NT2/D1 (cell line): ENCODE measurements around the gene FCRL6.

Source experiments
- DNase-seq: peaks from one replicate; pipeline ENCODE4 v3.0.0-alpha.2; 2011; ENCODE audit warnings: low read depth, low spot score
- H3K27me3 ChIP-seq: 2 replicates; pipeline ENCODE4 v1.6.0; 2011; ENCODE audit warnings: mild to moderate bottlenecking; ENCODE audit not compliant: insufficient read length, insufficient read depth
- H3K36me3 ChIP-seq: 2 replicates; pipeline ENCODE4 v1.6.1; 2011; ENCODE audit warnings: mild to moderate bottlenecking, low read length, mixed read lengths; ENCODE audit not compliant: insufficient read depth, insufficient read length
- H3K4me1 ChIP-seq: 2 replicates; pipeline ENCODE4 v1.5.1; 2011; ENCODE audit not compliant: insufficient read depth, insufficient read length
- H3K4me3 ChIP-seq: 2 replicates; pipeline ENCODE4 v1.5.1; 2011; ENCODE audit warnings: low read depth; ENCODE audit not compliant: insufficient read length
- H3K9ac ChIP-seq: 2 replicates; pipeline ENCODE4 v1.6.0; 2011; ENCODE audit warnings: low read depth; ENCODE audit not compliant: insufficient read length
- H3K9me3 ChIP-seq: 2 replicates; pipeline ENCODE4 v1.5.1; 2011; ENCODE audit warnings: mild to moderate bottlenecking, low read length; ENCODE audit not compliant: insufficient read depth
- SUZ12 ChIP-seq: IDR thresholded peaks from 2 replicates; pipeline ENCODE4 v1.6.1; 2011; ENCODE audit not compliant: insufficient read length, insufficient read depth; ENCODE audit errors: extremely low read depth
- YY1 ChIP-seq: IDR thresholded peaks from 2 replicates; pipeline ENCODE4 v1.6.1; 2011; ENCODE audit not compliant: insufficient read length, insufficient read depth
- ZNF274 ChIP-seq: IDR thresholded peaks from 2 replicates; pipeline ENCODE4 v1.6.1; 2011; ENCODE audit warnings: mild to moderate bottlenecking, low read depth, low read length

Gene FCRL6

GRCh38 chr1:159828581-159829272 lies 26.6 kb downstream of the FCRL6 start:
- Histone ChIP-seq H3K9me3 (no peaks in the 10 kb centered on the region), H3K27me3 (peaks cover 8% of the 10 kb centered on the region), H3K36me3 (no peaks in the 10 kb centered on the region), H3K9ac (no peak overlapping the region), H3K4me3 (no peak overlapping the region), H3K4me1 (peaks cover 2% of the 10 kb centered on the region)
- TF ChIP-seq SUZ12 (no peak), YY1 (no peak), ZNF274 (no peak)
- no peak for DNase-seq

DNA sequence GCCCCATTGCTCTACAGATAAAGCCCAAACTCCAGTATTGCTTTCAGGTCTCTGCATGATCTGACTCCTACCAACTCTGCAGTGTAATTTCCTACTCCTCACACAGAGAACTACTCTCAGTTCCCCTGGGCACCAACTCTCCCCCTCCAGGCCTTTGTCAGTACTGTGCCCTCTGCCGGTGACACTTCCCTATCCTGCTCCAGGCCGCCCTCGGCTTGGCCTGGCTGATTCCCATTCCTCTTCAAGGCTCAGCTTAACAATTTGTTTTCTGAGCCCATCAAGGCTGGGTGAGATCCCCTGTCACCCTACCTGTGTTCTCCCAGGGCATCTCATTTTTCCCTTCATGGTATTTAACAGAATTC lies 27.1 kb downstream of the FCRL6 start:
- Histone ChIP-seq H3K4me3 (no peak overlapping the region), H3K36me3 (no peaks in the 10 kb centered on the region), H3K9ac (no peak overlapping the region), H3K9me3 (no peaks in the 10 kb centered on the region), H3K4me1 (peaks cover 2% of the 10 kb centered on the region), H3K27me3 (peaks cover 5% of the 10 kb centered on the region)
- TF ChIP-seq SUZ12 (no peak), ZNF274 (no peak), YY1 (no peak)
- no peak for DNase-seq

DNA sequence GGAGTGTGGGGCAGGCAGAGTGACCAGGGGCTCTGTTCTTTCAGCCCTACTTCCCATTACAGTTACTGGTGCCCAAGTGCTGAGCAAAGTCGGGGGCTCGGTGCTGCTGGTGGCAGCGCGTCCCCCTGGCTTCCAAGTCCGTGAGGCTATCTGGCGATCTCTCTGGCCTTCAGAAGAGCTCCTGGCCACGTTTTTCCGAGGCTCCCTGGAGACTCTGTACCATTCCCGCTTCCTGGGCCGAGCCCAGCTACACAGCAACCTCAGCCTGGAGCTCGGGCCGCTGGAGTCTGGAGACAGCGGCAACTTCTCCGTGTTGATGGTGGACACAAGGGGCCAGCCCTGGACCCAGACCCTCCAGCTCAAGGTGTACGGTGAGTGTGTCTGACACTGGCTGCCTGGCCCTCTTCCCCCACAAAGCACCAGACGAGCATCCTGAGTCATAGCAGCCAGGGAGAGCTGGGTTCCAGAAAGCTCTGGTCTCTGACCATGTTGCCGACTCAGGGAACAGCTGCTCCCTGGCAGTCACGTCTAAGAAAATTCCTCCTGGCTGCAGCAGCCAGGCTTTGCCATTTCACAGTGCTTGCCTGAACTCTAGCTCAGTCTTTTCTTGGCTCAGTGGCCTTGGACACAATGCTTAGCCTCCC lies 27.8 kb downstream of the FCRL6 start:
- H3K9ac ChIP-seq = peak overlapping the region; percentile 6
- peaks cover 4% of the 10 kb centered on the region for H3K27me3 ChIP-seq
- no peaks in the 10 kb centered on the region for H3K36me3 ChIP-seq
- H3K4me3 ChIP-seq = no peak overlapping the region
- H3K4me1 ChIP-seq = peaks cover 2% of the 10 kb centered on the region
- no peak for DNase-seq
- H3K9me3 ChIP-seq = no peaks in the 10 kb centered on the region
- TF ChIP-seq YY1 (no peak), ZNF274 (no peak), SUZ12 (no peak)

DNA sequence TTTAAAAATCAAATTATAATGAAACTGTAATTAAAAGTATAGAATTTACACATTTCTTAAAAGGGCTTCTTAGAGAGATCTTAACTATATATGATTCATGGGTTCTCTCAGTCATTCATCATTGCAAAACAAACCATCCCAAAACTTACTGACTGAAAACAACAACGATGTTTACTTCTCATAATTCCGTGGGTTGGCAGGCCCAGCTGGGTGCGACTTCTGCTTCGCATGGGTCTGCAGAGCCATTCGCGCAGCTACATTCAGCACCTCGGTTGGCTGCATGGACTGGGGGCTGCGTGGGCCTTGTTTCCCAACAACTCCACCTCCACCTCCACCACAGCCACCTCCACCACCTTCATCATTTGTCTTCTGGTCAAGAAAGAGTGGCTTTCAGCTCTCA lies 28.6 kb downstream of the FCRL6 start:
- no peak for DNase-seq
- Histone ChIP-seq H3K9ac (no peak overlapping the region), H3K9me3 (no peaks in the 10 kb centered on the region), H3K4me1 (peaks cover 2% of the 10 kb centered on the region), H3K4me3 (no peak overlapping the region), H3K36me3 (no peaks in the 10 kb centered on the region), H3K27me3 (peaks cover 4% of the 10 kb centered on the region)
- TF ChIP-seq YY1 = no peak
- no peak for TF ChIP-seq ZNF274
- TF ChIP-seq SUZ12 = no peak

DNA sequence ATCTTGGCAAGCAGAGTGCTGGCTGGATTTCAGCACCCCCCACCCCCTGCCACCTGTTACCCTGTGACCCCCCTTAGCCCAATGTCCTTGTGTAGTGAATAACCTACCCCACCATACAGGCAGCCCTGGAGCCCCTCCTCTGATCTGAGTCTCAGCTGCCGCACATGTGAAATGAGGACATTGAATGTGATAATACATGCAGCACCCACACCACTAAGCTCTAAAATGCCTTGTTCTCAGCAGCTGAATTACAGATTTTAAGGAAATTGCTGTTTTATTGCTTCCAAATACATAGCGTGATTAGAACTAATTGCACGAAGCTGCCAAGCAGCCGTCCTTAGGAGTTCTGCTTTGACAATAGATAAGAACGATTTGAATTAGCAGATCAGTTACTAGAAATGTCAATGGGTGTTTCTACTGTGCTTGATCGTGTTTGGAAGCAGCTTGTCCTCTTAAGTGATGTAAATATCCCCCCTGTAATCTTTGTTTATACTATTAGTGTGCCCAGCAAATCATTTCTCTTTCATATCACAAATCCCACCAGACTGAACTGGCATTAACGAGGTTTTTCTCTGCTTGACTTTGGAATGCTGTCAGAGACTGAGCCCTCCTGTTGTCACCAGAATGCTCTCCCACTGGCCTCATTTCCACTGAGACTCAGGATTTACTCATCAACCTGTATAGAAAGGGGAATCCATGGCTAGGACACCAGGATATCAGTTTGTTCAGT lies 29.4 kb downstream of the FCRL6 start:
- no peak overlapping the region for H3K9ac ChIP-seq
- no peak overlapping the region for H3K4me3 ChIP-seq
- peak; percentile 32 for DNase-seq
- H3K27me3 ChIP-seq = peaks cover 4% of the 10 kb centered on the region
- H3K9me3 ChIP-seq = no peaks in the 10 kb centered on the region
- no peaks in the 10 kb centered on the region for H3K36me3 ChIP-seq
- peaks cover 2% of the 10 kb centered on the region for H3K4me1 ChIP-seq
- TF ChIP-seq ZNF274 (no peak), YY1 (no peak), SUZ12 (no peak)

GRCh38 chr1:159832309-159832708 lies 30.1 kb downstream of the FCRL6 start:
- H3K4me3 ChIP-seq = no peak overlapping the region
- H3K4me1 ChIP-seq = peaks cover 2% of the 10 kb centered on the region
- TF ChIP-seq SUZ12 (no peak), ZNF274 (no peak), YY1 (no peak)
- H3K9me3 ChIP-seq = no peaks in the 10 kb centered on the region
- peaks cover 4% of the 10 kb centered on the region for H3K27me3 ChIP-seq
- no peaks in the 10 kb centered on the region for H3K36me3 ChIP-seq
- no peak for DNase-seq
- no peak overlapping the region for H3K9ac ChIP-seq

DNA sequence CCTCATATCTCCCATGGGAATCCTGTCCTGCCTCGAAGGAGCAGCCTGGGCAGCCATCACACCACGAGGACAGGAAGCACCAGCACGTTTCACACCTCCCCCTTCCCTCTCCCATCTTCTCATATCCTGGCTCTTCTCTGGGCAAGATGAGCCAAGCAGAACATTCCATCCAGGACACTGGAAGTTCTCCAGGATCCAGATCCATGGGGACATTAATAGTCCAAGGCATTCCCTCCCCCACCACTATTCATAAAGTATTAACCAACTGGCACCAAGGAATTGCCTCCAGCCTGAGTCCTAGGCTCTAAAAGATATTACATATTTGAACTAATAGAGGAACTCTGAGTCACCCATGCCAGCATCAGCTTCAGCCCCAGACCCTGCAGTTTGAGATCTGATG lies 33.2 kb downstream of the FCRL6 start:
- no peaks in the 10 kb centered on the region for H3K9me3 ChIP-seq
- no peak for DNase-seq
- TF ChIP-seq SUZ12 (no peak), ZNF274 (no peak), YY1 (no peak)
- H3K27me3 ChIP-seq = peaks cover 4% of the 10 kb centered on the region
- H3K36me3 ChIP-seq = no peaks in the 10 kb centered on the region
- no peak overlapping the region for H3K9ac ChIP-seq
- H3K4me1 ChIP-seq = no peaks in the 10 kb centered on the region
- H3K4me3 ChIP-seq = no peak overlapping the region
